Activated CD8-positive, alpha-beta T cell treated with anti-CD3 and anti-CD28 coated beads for 36 hours (primary cell): Measurements from ENCODE around the gene SPIRE2. TPM values are rescaled to one million over a fixed set of nuclear protein-coding genes. Genes with fewer than 3 reads are reported as not detected.

ENCODE experiments used
- ATAC-seq: fragments of 200-7000 bp; cut with Tn5 transposase; one replicate; pipeline ENCODE4 v1.10.0; 2021; ENCODE audit warnings: mild to moderate bottlenecking, moderate library complexity
- CTCF ChIA-PET: fragments of 350-600 bp; sonication (Branson Sonifier 250); formaldehyde crosslinking; loops from one replicate; lab custom pipeline; 2021; ENCODE audit warnings: antibody characterized with exemption; lab: Charles Lee
- POLR2A ChIA-PET: fragments of 350-600 bp; sonication (Branson Sonifier 250); formaldehyde crosslinking; loops from one replicate; lab custom pipeline; 2021; ENCODE audit warnings: antibody characterized with exemption; lab: Charles Lee
- DNase-seq: peaks from one replicate; pipeline ENCODE4 v3.0.0-alpha.2; 2020
- H3K27ac Mint-ChIP-seq: one replicate; pipeline ENCODE4 v1.8.0; 2021; ENCODE audit warnings: mild to moderate bottlenecking, mixed read lengths
- H3K27me3 Mint-ChIP-seq: one replicate; pipeline ENCODE4 v1.8.0; 2021; ENCODE audit warnings: mixed read lengths
- H3K36me3 Mint-ChIP-seq: one replicate; pipeline ENCODE4 v1.8.0; 2021; ENCODE audit warnings: low read depth, mixed read lengths
- H3K4me1 Mint-ChIP-seq: one replicate; pipeline ENCODE4 v1.8.0; 2021; ENCODE audit warnings: low read depth, mixed read lengths
- H3K4me3 Mint-ChIP-seq: one replicate; pipeline ENCODE4 v1.8.0; 2021; ENCODE audit warnings: mild to moderate bottlenecking, moderate library complexity, mixed read lengths
- H3K9me3 Mint-ChIP-seq: one replicate; pipeline ENCODE4 v1.8.0; 2021; ENCODE audit warnings: mixed read lengths
- intact Hi-C: fragments of 100-400 bp; cut with micrococcal nuclease; formaldehyde crosslinking; loops from one replicate; pipeline ENCODE4 v1.10.0; 2022
- total RNA-seq, 2 experiments: library from RNA; stranded (reverse); gene quantifications; one replicate each; pipeline ENCODE4 v1.2.3, GENCODE V29; 2021
- TF ChIP-seq, protein P1 (sequence below): fragments of 200-600 bp; IDR thresholded peaks from one replicate; pipeline ENCODE4 v1.8.0; 2022; ENCODE audit warnings: antibody characterized with exemption, mild to moderate bottlenecking

SPIRE2 gene
- total RNA-seq, 2 experiments from 2014 or later, result 0.27 to 0.29 TPM

DNA sequence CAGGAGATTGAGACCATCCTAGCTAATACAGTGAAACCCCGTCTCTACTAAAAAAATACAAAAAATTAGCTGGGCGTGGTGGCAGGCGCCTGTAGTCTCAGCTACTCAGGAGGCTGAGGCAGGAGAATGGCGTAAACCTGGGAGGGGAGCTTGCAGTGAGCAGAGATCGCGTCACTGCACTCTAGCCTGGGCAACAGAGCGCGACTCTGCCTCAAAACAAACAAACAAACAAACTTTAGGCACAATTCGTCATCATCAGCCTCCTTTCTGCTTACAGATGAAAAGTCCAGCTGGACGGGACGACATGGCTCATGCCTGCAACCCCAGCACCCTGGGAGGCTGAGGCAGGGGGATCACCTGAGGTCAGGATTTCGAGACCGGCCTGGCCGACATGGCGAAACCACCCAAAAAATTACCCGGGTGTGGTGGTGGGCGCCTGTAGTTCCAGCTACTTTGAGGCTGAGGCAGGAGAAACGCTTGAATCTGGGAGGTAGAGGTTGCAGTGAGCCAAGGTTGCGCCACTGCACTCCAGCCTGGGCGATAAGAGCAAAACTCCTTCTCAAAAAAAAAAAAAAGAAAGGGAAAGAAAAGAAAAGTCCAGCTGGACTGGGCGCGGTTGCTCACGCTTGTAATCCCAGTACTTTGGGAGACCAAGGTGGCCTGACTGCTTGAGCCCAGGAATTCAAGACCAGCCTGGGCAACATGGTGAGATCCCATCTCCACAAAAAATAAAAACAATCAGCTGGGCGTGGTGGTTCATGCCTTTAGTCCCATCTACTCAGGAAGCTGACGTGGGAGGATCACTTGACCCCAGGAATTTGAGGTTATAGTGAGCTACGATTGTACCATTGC is 1.5 kb upstream of the SPIRE2 start:
- TF ChIP-seq, protein P1, sequence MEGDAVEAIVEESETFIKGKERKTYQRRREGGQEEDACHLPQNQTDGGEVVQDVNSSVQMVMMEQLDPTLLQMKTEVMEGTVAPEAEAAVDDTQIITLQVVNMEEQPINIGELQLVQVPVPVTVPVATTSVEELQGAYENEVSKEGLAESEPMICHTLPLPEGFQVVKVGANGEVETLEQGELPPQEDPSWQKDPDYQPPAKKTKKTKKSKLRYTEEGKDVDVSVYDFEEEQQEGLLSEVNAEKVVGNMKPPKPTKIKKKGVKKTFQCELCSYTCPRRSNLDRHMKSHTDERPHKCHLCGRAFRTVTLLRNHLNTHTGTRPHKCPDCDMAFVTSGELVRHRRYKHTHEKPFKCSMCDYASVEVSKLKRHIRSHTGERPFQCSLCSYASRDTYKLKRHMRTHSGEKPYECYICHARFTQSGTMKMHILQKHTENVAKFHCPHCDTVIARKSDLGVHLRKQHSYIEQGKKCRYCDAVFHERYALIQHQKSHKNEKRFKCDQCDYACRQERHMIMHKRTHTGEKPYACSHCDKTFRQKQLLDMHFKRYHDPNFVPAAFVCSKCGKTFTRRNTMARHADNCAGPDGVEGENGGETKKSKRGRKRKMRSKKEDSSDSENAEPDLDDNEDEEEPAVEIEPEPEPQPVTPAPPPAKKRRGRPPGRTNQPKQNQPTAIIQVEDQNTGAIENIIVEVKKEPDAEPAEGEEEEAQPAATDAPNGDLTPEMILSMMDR, result no peak
- Mint-ChIP-seq H3K27ac (no peak overlapping the region), H3K4me3 (no peak overlapping the region), H3K36me3 (no peaks in the 10 kb centered on the region), H3K4me1 (peaks cover 3% of the 10 kb centered on the region), H3K27me3 (peaks cover 17% of the 10 kb centered on the region), H3K9me3 (no peaks in the 10 kb centered on the region)
- ATAC-seq (no peak), DNase-seq (no peak)
- ChIA-PET CTCF (interaction anchor here (0.8 to 1.6 kb wide), 2 partner anchors 34 to 126 kb away, joined by 4 to 7 read pairs; no protein-coding TSS in a partner anchor), POLR2A (interaction anchor here (0.6 kb wide), 1 partner anchor 32 kb away, joined by 3 read pairs; no protein-coding TSS in a partner anchor)
- intact Hi-C loops, result no loop called here

GRCh38 chr16:89827383-89828198 is 684 bp upstream of the SPIRE2 start:
- no peak for ATAC-seq
- H3K27me3 Mint-ChIP-seq, result peaks cover 23% of the 10 kb centered on the region
- ChIA-PET CTCF (interaction anchor here (1.1 to 1.6 kb wide), 2 partner anchors 10 to 33 kb away, joined by 3 to 7 read pairs; no protein-coding TSS in a partner anchor), POLR2A (interaction anchor here (0.6 kb wide), 1 partner anchor 32 kb away, joined by 3 read pairs; no protein-coding TSS in a partner anchor)
- H3K27ac Mint-ChIP-seq, result no peak overlapping the region
- no peaks in the 10 kb centered on the region for H3K36me3 Mint-ChIP-seq
- TF ChIP-seq, protein P1, result no peak
- peaks cover 3% of the 10 kb centered on the region for H3K4me1 Mint-ChIP-seq
- H3K4me3 Mint-ChIP-seq, result peak overlapping the region; percentile 53
- no peak for DNase-seq
- H3K9me3 Mint-ChIP-seq, result no peaks in the 10 kb centered on the region
- intact Hi-C loops, result no loop called here

- no peak for ATAC-seq
- peaks cover 23% of the 10 kb centered on the region for H3K27me3 Mint-ChIP-seq
- intact Hi-C loops, result no loop called here
- no peaks in the 10 kb centered on the region for H3K9me3 Mint-ChIP-seq
- TF ChIP-seq, protein P1, result no peak
- H3K27ac Mint-ChIP-seq, result no peak overlapping the region
- DNase-seq, result no peak
- no peaks in the 10 kb centered on the region for H3K36me3 Mint-ChIP-seq
- peak overlapping the region; percentile 22 for H3K4me3 Mint-ChIP-seq
- ChIA-PET POLR2A (interaction anchor here (1.1 to 1.7 kb wide), 2 partner anchors 11 to 14 kb away, joined by 3 to 5 read pairs; no protein-coding TSS in a partner anchor), CTCF (interaction anchor here (1.0 to 1.4 kb wide), 2 partner anchors 31 to 123 kb away, joined by 4 to 5 read pairs; no protein-coding TSS in a partner anchor)
- peaks cover 3% of the 10 kb centered on the region for H3K4me1 Mint-ChIP-seq
These were observed 775 bp downstream of the SPIRE2 start for GRCh38 chr16:89828870-89829629.

DNA sequence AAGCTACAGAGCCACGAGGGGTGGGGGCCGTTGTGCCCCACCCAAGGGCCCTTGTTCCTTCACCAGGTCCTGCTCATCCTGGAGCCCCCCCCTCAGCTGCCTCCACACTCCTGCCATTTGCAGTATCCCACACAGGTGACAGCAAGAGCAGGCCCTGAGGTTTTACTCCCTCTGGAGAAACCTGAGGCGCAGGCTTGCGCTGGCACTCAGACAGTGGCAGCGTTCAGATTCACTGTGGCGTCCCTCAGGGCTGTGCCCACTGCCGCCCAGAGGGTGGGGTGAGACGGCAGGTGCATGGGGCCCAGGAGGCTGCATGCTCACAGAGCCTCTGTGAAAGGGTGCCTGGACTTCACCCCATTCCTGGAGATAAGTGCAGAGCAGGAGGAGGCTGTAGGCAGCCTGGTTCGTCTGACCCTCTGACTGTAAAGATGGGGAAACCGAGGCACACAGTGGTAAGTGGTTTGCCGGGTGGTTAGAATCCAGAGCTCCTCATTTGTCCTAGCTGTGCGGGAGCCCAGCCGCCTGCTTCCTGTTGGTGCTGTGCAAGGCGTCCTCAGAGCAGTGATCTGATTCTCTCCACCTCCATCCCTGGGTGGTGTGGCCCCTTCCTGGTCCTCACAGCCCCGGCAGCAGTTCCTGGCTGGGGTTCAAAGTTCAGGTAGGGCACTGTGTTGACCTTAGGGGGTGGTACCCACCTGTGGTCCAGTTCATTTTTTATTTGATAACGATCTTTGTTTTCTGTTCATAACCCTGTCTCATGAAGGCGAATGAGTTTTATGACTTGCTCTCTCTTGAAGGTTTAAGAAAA is 1.6 kb downstream of the SPIRE2 start:
- CTCF ChIA-PET, result interaction anchor here (1.0 to 1.4 kb wide), 2 partner anchors 30 to 124 kb away, joined by 4 to 5 read pairs; no protein-coding TSS in a partner anchor
- Mint-ChIP-seq H3K9me3 (no peaks in the 10 kb centered on the region), H3K36me3 (no peaks in the 10 kb centered on the region), H3K4me3 (no peak overlapping the region), H3K27me3 (peaks cover 23% of the 10 kb centered on the region), H3K27ac (no peak overlapping the region), H3K4me1 (peaks cover 3% of the 10 kb centered on the region)
- no peak for ATAC-seq
- no peak for DNase-seq
- TF ChIP-seq, protein P1, result no peak
- POLR2A ChIA-PET, result interaction anchor here (1.7 kb wide), 1 partner anchor 13 kb away, joined by 5 read pairs; no protein-coding TSS in a partner anchor
- intact Hi-C loops, result no loop called here
